ENCODE results near the gene VPS37C. TPM values are rescaled to one million over a fixed set of nuclear protein-coding genes. Genes with fewer than 3 reads are reported as not detected.

Gene VPS37C
- total RNA-seq, 1 experiment from 2014 or later = 29.0 TPM

DNA sequence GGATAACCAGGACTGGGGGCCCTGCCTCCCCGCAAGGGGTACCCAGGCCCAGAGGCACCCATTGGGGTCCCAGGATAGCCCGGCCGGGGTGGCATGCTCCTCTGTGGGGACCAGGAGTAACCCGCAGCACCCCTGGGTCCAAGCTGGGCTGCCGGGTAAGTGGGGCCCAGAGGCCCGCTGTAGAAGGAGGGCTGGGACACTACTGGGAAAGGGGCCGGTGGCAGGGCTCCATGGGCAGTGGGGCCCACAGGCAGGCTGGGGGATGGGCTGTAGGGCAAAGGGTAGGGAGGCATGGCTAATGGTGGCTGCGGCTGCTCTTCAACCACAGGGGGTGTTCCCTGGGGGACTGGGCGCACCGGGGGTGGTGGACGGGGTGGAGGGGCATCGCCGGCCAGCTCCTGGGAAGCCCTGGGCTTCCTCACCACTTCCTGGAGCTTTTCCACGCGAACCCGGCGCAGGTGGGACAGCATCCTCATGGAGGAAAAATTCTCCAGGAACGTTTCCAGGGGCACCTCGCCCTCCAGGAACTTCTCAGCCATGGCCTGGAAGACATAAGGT lies 29.1 kb downstream of the VPS37C start:
- H3K4me2 ChIP-seq = no peak overlapping the region
- no peak for TF ChIP-seq EZH2 (IDR thresholded peaks at IDR 0.05; ENCODE audit: low read depth)
- TF ChIP-seq, protein P1, sequence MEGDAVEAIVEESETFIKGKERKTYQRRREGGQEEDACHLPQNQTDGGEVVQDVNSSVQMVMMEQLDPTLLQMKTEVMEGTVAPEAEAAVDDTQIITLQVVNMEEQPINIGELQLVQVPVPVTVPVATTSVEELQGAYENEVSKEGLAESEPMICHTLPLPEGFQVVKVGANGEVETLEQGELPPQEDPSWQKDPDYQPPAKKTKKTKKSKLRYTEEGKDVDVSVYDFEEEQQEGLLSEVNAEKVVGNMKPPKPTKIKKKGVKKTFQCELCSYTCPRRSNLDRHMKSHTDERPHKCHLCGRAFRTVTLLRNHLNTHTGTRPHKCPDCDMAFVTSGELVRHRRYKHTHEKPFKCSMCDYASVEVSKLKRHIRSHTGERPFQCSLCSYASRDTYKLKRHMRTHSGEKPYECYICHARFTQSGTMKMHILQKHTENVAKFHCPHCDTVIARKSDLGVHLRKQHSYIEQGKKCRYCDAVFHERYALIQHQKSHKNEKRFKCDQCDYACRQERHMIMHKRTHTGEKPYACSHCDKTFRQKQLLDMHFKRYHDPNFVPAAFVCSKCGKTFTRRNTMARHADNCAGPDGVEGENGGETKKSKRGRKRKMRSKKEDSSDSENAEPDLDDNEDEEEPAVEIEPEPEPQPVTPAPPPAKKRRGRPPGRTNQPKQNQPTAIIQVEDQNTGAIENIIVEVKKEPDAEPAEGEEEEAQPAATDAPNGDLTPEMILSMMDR (conservative IDR thresholded peaks at IDR 0.05) = no peak
- H3K79me2 ChIP-seq (ENCODE audit: low read depth) = no peaks in the 10 kb centered on the region
- no peak overlapping the region for H2AFZ ChIP-seq
- no peak overlapping the region for H3K27ac ChIP-seq
- peaks cover 8% of the 10 kb centered on the region for H3F3A ChIP-seq (ENCODE audit: insufficient read depth, low read depth)
- BruUV-seq (replicated peaks) = no TSS peak
- no peaks in the 10 kb centered on the region for H3K9me2 ChIP-seq (ENCODE audit: insufficient read depth)
- H3K27me3 ChIP-seq (ENCODE audit: insufficient read depth, low read depth) = no peaks in the 10 kb centered on the region
- no peak overlapping the region for H3K4me3 ChIP-seq
- DNase-seq = no peak
- POLR2A ChIA-PET (ENCODE audit: unreplicated experiment) = no interaction called here
- CTCF ChIA-PET = no interaction called here
- H4K20me1 ChIP-seq (ENCODE audit: insufficient read depth) = no peaks in the 10 kb centered on the region
- H3K4me1 ChIP-seq (replicated peaks; ENCODE audit: insufficient read depth) = peaks cover 15% of the 10 kb centered on the region
- intact Hi-C loops (cut with micrococcal nuclease; ENCODE audit: unreplicated experiment) = no loop called here
- H3K9me3 ChIP-seq (ENCODE audit: insufficient read depth, low read depth) = no peaks in the 10 kb centered on the region
- peaks cover 6% of the 10 kb centered on the region; the same call in 1 of the 2 replicates for H3K36me3 ChIP-seq (ENCODE audit: low read depth)

DNA sequence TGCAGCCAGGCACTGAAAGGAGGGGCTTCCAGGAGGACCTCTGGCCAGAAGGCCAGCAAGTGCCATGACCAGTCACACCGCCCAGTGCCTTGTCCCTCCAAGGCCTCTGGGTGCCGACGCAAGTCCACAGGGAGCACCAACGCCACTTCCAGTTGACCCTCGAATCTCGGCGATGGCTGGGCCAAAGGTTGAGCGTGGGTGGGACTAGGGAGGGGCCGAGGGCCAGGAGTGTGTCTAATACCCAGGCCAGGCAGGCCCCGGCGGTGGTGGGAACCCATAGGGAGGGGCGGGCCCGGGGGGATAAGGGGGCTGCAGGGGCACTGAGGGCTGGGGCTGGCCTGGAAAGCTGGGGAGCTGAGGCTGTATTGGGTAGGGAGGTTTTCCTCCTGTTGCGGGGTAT lies 29.6 kb downstream of the VPS37C start:
- H3K9me2 ChIP-seq (ENCODE audit: insufficient read depth) = no peaks in the 10 kb centered on the region
- peaks cover 15% of the 10 kb centered on the region for H3K4me1 ChIP-seq (replicated peaks; ENCODE audit: insufficient read depth)
- no peaks in the 10 kb centered on the region for H3K79me2 ChIP-seq (ENCODE audit: low read depth)
- no peak overlapping the region for H3K4me3 ChIP-seq
- H3K36me3 ChIP-seq (ENCODE audit: low read depth) = peaks cover 4% of the 10 kb centered on the region; the same call in 1 of the 2 replicates
- peaks cover 8% of the 10 kb centered on the region for H3F3A ChIP-seq (ENCODE audit: insufficient read depth, low read depth)
- CTCF ChIA-PET = no interaction called here
- no peak overlapping the region for H3K27ac ChIP-seq
- no peaks in the 10 kb centered on the region for H3K9me3 ChIP-seq (ENCODE audit: insufficient read depth, low read depth)
- POLR2A ChIA-PET (ENCODE audit: unreplicated experiment) = no interaction called here
- BruUV-seq (replicated peaks) = no TSS peak
- H2AFZ ChIP-seq = no peak overlapping the region
- DNase-seq = no peak
- no peaks in the 10 kb centered on the region for H3K27me3 ChIP-seq (ENCODE audit: insufficient read depth, low read depth)
- no peak overlapping the region for H3K4me2 ChIP-seq
- no peaks in the 10 kb centered on the region for H4K20me1 ChIP-seq (ENCODE audit: insufficient read depth)
- TF ChIP-seq EZH2 (IDR thresholded peaks at IDR 0.05; ENCODE audit: low read depth) = no peak
- TF ChIP-seq, protein P1 (conservative IDR thresholded peaks at IDR 0.05) = no peak
- intact Hi-C loops (cut with micrococcal nuclease; ENCODE audit: unreplicated experiment) = no loop called here

DNA sequence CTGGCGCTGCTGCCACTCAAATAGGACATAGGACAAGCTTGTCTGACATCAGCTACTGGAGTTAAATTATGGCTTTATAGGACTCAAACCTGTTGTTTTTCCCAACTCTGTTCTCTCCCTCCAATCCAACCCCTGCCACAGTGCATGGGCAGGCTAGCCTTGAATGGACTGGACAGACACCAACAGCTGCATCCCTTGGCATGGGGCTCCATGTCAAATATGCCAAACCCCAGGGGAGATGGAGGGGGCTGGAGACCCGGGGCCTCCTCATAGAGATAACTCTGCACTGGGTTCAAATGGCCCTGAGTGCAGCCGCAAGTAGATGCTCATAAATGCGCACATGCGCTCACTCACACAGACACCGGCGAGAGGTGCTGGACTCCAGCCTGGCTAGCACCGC lies 30.0 kb downstream of the VPS37C start:
- no peak overlapping the region for H3K4me2 ChIP-seq
- H3K79me2 ChIP-seq (ENCODE audit: low read depth) = no peaks in the 10 kb centered on the region
- H2AFZ ChIP-seq = no peak overlapping the region
- H3K4me1 ChIP-seq (replicated peaks; ENCODE audit: insufficient read depth) = peaks cover 15% of the 10 kb centered on the region
- H4K20me1 ChIP-seq (ENCODE audit: insufficient read depth) = no peaks in the 10 kb centered on the region
- no peaks in the 10 kb centered on the region for H3K9me3 ChIP-seq (ENCODE audit: insufficient read depth, low read depth)
- H3K4me3 ChIP-seq = no peak overlapping the region
- TF ChIP-seq, protein P1 (conservative IDR thresholded peaks at IDR 0.05) = no peak
- no peak for TF ChIP-seq EZH2 (IDR thresholded peaks at IDR 0.05; ENCODE audit: low read depth)
- 0 out of 2 replicates have a peak, but pooled peaks cover under 1% of the 10 kb centered on the region for H3K36me3 ChIP-seq (ENCODE audit: low read depth)
- ChIA-PET CTCF (interaction anchor here (0.7 kb wide), 1 partner anchor 89 kb away, joined by 3 read pairs; no protein-coding TSS in a partner anchor), POLR2A (ENCODE audit: unreplicated experiment) (no interaction called here)
- intact Hi-C loops (cut with micrococcal nuclease; ENCODE audit: unreplicated experiment) = no loop called here
- H3K9me2 ChIP-seq (ENCODE audit: insufficient read depth) = no peaks in the 10 kb centered on the region
- DNase-seq = no peak
- no peaks in the 10 kb centered on the region for H3K27me3 ChIP-seq (ENCODE audit: insufficient read depth, low read depth)
- no TSS peak for BruUV-seq (replicated peaks)
- peaks cover 8% of the 10 kb centered on the region for H3F3A ChIP-seq (ENCODE audit: insufficient read depth, low read depth)
- no peak overlapping the region for H3K27ac ChIP-seq

Data from PC-9 (cell line).